H1 (cell line): ENCODE results near the gene FHL1.

Experiments
- CTCF ChIP-seq, 3 experiments: IDR thresholded peaks; 1 replicate in 2 of 3; 2 replicates in 1 of 3; pipeline versions ENCODE4 v1.5.1 to v1.6.1; 2011; ENCODE audit warnings: low read length in 3 of 3, mild to moderate bottlenecking in 3 of 3, inconsistent platforms in 2 of 3, low read depth in 1 of 3, moderate library complexity in 1 of 3; ENCODE audit not compliant: insufficient read depth in 1 of 3; ENCODE audit errors: control extremely low read depth in 1 of 3
- MAX ChIP-seq: IDR thresholded peaks from 2 replicates; pipeline ENCODE4 v1.6.1; 2012; ENCODE audit warnings: inconsistent platforms
- PHF8 ChIP-seq: fragments of 200-600 bp; sonication (generic); conservative IDR thresholded peaks from 2 replicates; pipeline ENCODE4 v1.7.1; 2012; ENCODE audit warnings: low read depth, mild to moderate bottlenecking, inconsistent platforms, low read length, moderate library complexity
- POLR2A ChIP-seq, 2 experiments: IDR thresholded peaks; 1 replicate in 1 of 2; 2 replicates in 1 of 2; pipeline ENCODE4 v1.6.1; 2011; ENCODE audit warnings: low read depth in 2 of 2, low read length in 2 of 2, mild to moderate bottlenecking in 2 of 2; ENCODE audit errors: control extremely low read depth in 1 of 2
- RFX5 ChIP-seq: IDR thresholded peaks from 2 replicates; pipeline ENCODE4 v1.6.1; 2011; ENCODE audit warnings: low read depth, low read length, improper control_type of control experiment, borderline replicate concordance

- TF ChIP-seq POLR2A (IDR thresholded peaks at IDR 0.05; ENCODE audit: control extremely low read depth in 1 of 2, low read depth in 2 of 2, low read length in 2 of 2) (no peak), CTCF (IDR thresholded peaks at IDR 0.05; ENCODE audit: control extremely low read depth in 1 of 3, insufficient read depth in 1 of 3, low read depth in 1 of 3, low read length in 3 of 3) (no peak), MAX (no peak), RFX5 (no peak), PHF8 (no peak)
These were observed 74.6 kb downstream of the FHL1 start for GRCh38 chrX:136221851-136222513.
